SK-N-DZ (cell line): ENCODE data around the gene CABLES1.
"Not testable (repeated sequence)": the region's sequence is repeated elsewhere in the genome, so short reads cannot be mapped to it uniquely, and the experiment has no call there.

Source experiments
- DNase-seq: peaks from one replicate; pipeline ENCODE4 v3.0.0-alpha.2; 2015; ENCODE audit warnings: low spot score

The CABLES1 gene

GRCh38 chr18:23285581-23285980 lies 150.3 kb downstream of the CABLES1 start:
- DNase-seq = not testable (repeated sequence)

GRCh38 chr18:23291456-23292205 lies 156.3 kb downstream of the CABLES1 start:
- no peak for DNase-seq

DNA sequence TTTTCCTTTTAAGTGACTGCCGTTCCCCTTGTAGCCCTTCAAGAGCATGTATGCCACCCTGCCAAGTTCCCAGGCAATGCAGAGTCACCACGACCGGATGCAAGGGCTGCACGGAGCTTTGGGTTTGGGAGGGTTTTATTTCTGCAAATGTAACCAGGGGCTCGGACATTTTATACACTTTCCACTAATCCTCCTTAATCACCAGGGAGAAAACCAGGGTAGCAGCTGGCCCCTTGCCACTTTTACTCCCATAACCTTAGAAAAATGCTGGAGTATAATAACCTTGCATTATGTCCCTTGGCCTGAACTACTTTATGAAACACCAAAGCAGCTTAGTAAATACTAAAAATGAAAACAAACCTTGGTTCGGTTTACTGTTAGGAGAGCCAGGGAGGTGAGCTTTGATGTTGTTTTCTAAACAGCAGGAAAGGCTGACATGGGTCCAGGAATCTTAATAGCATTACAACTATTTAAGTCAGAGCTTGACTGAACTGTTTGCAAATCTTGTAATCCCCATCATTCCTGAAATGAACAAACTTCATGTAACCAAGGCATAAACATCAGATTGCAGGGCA lies 165.0 kb downstream of the CABLES1 start:
- no peak for DNase-seq

DNA sequence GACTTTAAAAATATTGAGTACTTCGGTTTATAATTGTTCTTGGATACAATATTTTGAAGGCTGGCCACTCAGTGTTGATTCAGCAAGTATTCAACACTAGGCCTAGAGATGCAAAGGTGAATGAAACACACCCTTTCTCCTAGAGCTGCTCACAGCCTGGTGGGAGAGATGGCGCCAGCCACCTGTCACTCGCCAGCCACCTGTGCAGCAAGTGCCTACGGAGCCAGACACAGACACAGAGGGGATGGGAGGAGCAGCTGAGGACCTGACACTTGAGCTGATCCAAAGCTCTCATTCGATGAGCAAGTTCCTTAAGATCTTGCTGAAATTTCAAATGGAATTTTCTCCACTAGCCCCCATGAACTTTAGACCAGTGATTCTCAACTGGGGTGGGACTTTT lies 166.7 kb downstream of the CABLES1 start:
- DNase-seq = no peak

GRCh38 chr18:23302511-23302850 lies 167.2 kb downstream of the CABLES1 start:
- DNase-seq = no peak

DNA sequence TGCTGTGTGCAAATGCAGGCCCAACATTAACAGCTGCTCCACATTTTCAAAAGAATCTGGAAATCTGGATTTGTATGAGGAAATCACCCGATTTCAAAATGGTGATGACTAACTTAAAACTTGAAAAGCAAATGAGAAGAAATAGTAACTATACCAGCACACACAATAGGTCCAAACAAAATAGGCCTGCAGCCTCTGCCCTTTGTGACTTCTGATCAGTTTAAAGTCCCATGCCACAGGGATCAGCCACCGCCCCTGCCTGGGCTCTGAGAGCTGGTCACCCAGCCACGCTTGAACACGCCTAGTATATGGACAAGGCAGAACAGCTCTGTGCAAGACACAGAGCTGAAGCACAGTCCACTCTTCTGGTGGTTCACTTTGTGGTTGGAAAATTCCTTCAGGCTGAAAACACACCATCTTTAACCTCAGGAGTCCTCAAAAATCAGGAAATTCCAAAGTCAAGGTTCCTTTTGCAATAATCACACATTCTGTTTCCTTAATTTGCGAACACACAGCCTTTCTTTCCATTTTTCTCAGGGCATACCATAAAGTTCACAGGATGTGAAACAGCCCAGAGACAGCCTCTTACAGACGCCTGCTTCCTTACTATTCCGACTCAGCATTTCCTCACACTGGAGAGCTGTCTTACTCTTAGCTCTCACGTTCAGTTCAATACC lies 167.7 kb downstream of the CABLES1 start:
- no peak for DNase-seq

- no peak for DNase-seq
Measured at GRCh38 chr18:23306822-23307221, 171.5 kb downstream of the CABLES1 start.

GRCh38 chr18:23307567-23308295 lies 172.4 kb downstream of the CABLES1 start:
- no peak for DNase-seq
